Measurements from ENCODE around the gene AP3B1.

Gene AP3B1

GRCh38 chr5:78294248-78295034 is at the start of gene AP3B1:
AP3B1 (minus strand) TSS chr5:78294698; CDS start chr5:78294579, 119 bp downstream.
- peak within 1 kb of the TSS; percentile 95 for H3K4me3 ChIP-seq (ENCODE audit: low read depth, low read length)
- no peak for TF ChIP-seq CTCF (IDR thresholded peaks at IDR 0.05; ENCODE audit: low read depth, low read length, missing control alignments)
- DNase-seq (ENCODE audit: low read depth) = peak; percentile 95

GRCh38 chr5:78341440-78341839 is 46.9 kb upstream of the AP3B1 start:
- TF ChIP-seq CTCF (IDR thresholded peaks at IDR 0.05; ENCODE audit: low read depth, low read length, missing control alignments) = no peak
- DNase-seq (ENCODE audit: low read depth) = no peak
- H3K4me3 ChIP-seq (ENCODE audit: low read depth, low read length) = no peak overlapping the region

DNA sequence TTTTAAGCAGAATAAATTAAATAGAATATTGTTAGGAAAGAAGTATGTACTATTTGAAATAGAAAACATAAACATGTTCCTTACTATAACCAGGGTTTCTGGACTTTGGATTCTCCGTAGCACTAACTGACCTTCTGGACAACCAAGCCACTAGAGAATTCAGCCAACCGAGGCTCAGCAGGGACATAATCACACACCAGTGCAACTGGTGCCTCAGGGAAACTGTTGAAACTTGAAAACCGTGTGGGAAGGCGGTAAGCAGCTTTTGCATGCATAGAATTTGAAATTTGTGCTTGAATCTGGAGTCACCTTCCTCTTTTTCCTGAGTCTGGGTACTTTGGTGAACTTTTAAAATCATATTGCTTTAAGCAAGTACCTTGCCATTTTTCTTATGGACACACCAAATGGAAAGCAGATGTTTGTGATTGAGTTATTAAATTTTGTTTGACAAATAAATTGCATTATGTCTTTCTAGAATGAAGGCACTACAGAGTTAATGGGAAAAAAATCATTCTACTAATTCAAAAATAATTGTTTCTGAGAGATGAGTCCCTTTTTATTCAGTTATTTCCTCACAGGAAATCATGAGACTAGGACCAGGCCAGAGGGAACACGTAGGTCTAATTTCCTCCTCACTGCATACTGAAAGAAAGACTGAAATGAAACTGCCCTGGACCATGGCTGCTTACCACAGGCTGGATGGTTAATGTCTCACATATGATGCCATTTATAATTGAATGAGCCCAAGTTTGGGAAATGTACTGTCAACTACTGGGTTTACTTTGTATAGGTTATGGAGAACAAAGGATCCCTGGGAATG is 45.3 kb upstream of the AP3B1 start:
- no peak for TF ChIP-seq CTCF (IDR thresholded peaks at IDR 0.05; ENCODE audit: low read depth, low read length, missing control alignments)
- DNase-seq (ENCODE audit: low read depth) = no peak
- no peak overlapping the region for H3K4me3 ChIP-seq (ENCODE audit: low read depth, low read length)

DNA sequence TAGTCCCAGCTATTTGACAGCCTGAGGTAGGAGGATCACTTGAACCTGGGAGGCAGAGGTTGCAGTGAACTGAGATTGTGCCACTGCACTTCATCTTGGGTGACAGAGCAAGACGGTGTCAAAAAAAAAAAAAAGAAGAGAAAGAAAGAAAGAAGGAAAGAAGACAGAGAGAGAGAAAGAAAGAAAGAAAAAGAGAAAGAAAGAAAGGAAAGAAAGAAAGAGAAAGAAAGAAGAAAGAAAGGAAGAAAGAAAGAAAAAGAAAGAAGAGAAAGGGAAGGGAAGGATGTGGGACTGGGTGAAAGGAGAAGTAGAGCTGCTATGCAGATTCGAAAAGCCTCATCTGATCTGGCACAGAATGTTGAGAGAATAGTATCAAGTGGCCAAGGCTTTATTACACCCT is 42.2 kb upstream of the AP3B1 start:
- no peak for TF ChIP-seq CTCF (IDR thresholded peaks at IDR 0.05; ENCODE audit: low read depth, low read length, missing control alignments)
- no peak overlapping the region for H3K4me3 ChIP-seq (ENCODE audit: low read depth, low read length)
- no peak for DNase-seq (ENCODE audit: low read depth)

DNA sequence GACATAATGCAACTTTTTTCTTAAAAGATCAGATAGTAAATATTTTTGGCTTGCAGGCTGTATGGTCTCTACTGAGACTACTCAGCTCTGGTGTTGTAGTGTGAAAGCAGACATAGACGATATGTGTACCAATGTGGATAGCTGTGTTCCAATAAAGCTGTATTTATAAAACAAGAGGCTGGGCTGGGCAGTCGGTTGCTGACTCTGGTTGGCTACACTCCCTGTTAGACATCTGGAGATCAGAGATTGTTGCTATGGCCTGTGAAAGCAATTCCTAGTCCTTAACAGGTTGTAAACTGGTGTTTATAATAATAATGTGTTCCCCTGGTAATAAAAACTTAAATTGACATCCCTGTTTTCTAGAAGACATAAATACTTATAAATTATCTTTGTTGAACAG is 41.5 kb upstream of the AP3B1 start:
- DNase-seq (ENCODE audit: low read depth) = no peak
- no peak for TF ChIP-seq CTCF (IDR thresholded peaks at IDR 0.05; ENCODE audit: low read depth, low read length, missing control alignments)

DNA sequence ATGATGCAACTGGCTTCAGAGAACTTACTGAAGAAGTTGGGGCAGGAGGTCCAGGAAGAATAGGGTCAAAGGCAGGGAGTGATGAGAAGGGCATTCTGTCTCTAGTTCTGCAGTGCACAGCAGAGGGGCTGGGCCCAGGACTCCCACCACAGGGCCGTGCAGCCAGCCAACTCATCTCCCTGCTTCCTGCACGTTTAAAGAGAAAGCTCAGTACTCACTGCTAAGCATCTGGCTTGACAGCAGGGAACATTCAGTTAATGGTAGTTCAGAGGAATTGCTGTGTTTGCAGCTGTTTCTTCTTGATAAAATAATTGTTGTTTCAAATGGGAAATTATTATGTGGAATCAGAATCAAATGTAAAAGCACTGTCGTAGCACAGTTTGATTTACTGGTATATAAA is 40.3 kb upstream of the AP3B1 start:
- DNase-seq (ENCODE audit: low read depth) = no peak
- H3K4me3 ChIP-seq (ENCODE audit: low read depth, low read length) = no peak overlapping the region
- no peak for TF ChIP-seq CTCF (IDR thresholded peaks at IDR 0.05; ENCODE audit: low read depth, low read length, missing control alignments)

More for the DNA sequence above, 41.5 kb upstream of the AP3B1 start:
- H3K4me3 ChIP-seq (ENCODE audit: low read depth, low read length) = no peak overlapping the region
